Astrocyte (in vitro differentiated cells and primary cell): ENCODE results near the gene NCBP2. TPM values are rescaled to one million over a fixed set of nuclear protein-coding genes. Genes with fewer than 3 reads are reported as not detected.
A peak's percentile ranks its signal among the peaks of the same experiment; 100 is the strongest.

Experiments used
- DNase-seq: peaks from one replicate; pipeline ENCODE4 v3.0.0-alpha.2; 2010; ENCODE audit warnings: low read depth
- FAIRE-seq: peaks from 2 replicates; lab custom pipeline; 2011; peaks lifted over from hg19 to GRCh38; lab: Jason Lieb, UNC
- H2AFZ ChIP-seq: 2 replicates; pipeline ENCODE4 v1.6.0; 2012; ENCODE audit warnings: low read depth, low read length, inconsistent platforms
- H3K27ac ChIP-seq: 2 replicates; pipeline ENCODE4 v1.5.1; 2011; ENCODE audit warnings: low read depth, low read length, inconsistent platforms
- H3K27me3 ChIP-seq: 2 replicates; pipeline ENCODE4 v1.6.0; 2011; ENCODE audit warnings: low read length, inconsistent platforms; ENCODE audit not compliant: insufficient read depth
- H3K36me3 ChIP-seq: 2 replicates; pipeline ENCODE4 v1.5.1; 2011; ENCODE audit warnings: low read length, inconsistent platforms; ENCODE audit not compliant: insufficient read depth
- H3K4me1 ChIP-seq: 2 replicates; pipeline ENCODE4 v1.5.1; 2011; ENCODE audit warnings: low read length, inconsistent platforms; ENCODE audit not compliant: insufficient read depth
- H3K4me2 ChIP-seq: 2 replicates; pipeline ENCODE4 v1.6.0; 2012; ENCODE audit warnings: low read length, inconsistent platforms
- H3K4me3 ChIP-seq: 2 replicates; pipeline ENCODE4 v1.5.1; 2011; ENCODE audit warnings: low read depth, mild to moderate bottlenecking, low read length, inconsistent platforms; ENCODE audit not compliant: insufficient read depth
- H3K79me2 ChIP-seq: 2 replicates; pipeline ENCODE4 v1.6.0; 2012; ENCODE audit warnings: mild to moderate bottlenecking, low read length, inconsistent platforms; ENCODE audit not compliant: insufficient read depth
- H3K9ac ChIP-seq: 2 replicates; pipeline ENCODE4 v1.6.0; 2012; ENCODE audit warnings: mild to moderate bottlenecking, low read length, inconsistent platforms
- H3K9me3 ChIP-seq: 2 replicates; pipeline ENCODE4 v1.5.1; 2012; ENCODE audit warnings: low read depth, mild to moderate bottlenecking, low read length, inconsistent platforms; ENCODE audit not compliant: insufficient read depth
- H4K20me1 ChIP-seq: 2 replicates; pipeline ENCODE4 v1.6.0; 2012; ENCODE audit warnings: low read length, inconsistent platforms; ENCODE audit not compliant: insufficient read depth
- H3K27ac Mint-ChIP-seq: one replicate; pipeline ENCODE4 v1.8.0; 2021; ENCODE audit warnings: mild to moderate bottlenecking, mixed read lengths; ENCODE audit not compliant: unreplicated experiment
- H3K27me3 Mint-ChIP-seq: one replicate; pipeline ENCODE4 v1.8.0; 2021; ENCODE audit warnings: low read depth, mixed read lengths; ENCODE audit not compliant: unreplicated experiment
- H3K36me3 Mint-ChIP-seq: one replicate; pipeline ENCODE4 v1.8.0; 2021; ENCODE audit warnings: low read depth, mixed read lengths; ENCODE audit not compliant: unreplicated experiment
- H3K4me1 Mint-ChIP-seq: one replicate; pipeline ENCODE4 v1.8.0; 2021; ENCODE audit warnings: low read depth, mixed read lengths; ENCODE audit not compliant: unreplicated experiment
- H3K4me3 Mint-ChIP-seq: one replicate; pipeline ENCODE4 v1.8.0; 2021; ENCODE audit warnings: mild to moderate bottlenecking, moderate library complexity, mixed read lengths; ENCODE audit not compliant: unreplicated experiment
- H3K9me3 Mint-ChIP-seq: one replicate; pipeline ENCODE4 v1.8.0; 2021; ENCODE audit warnings: mild to moderate bottlenecking, mixed read lengths; ENCODE audit not compliant: unreplicated experiment
- CTCF ChIP-seq: IDR thresholded peaks from 2 replicates; pipeline ENCODE4 v1.5.1; 2011; ENCODE audit warnings: low read depth, mild to moderate bottlenecking, inconsistent platforms, low read length, moderate library complexity; ENCODE audit not compliant: insufficient read depth
- EZH2 ChIP-seq: IDR thresholded peaks from 2 replicates; pipeline ENCODE4 v1.6.1; 2012; ENCODE audit warnings: mild to moderate bottlenecking, low read length, inconsistent platforms; ENCODE audit not compliant: insufficient read depth
- total RNA-seq: library from RNA; stranded (reverse); gene quantifications from 2 replicates; pipeline ENCODE4 v1.2.1, GENCODE V29; 2021

NCBP2 gene
- total RNA-seq, 1 donor from 2014 or later = 90.6 TPM

GRCh38 chr3:196983186-196983585, 40.9 kb upstream of the NCBP2 start:
- H3K27me3 ChIP-seq = peaks cover 3% of the 10 kb centered on the region
- H3K4me2 ChIP-seq = no peak overlapping the region
- no peak overlapping the region for H3K27ac ChIP-seq
- no peaks in the 10 kb centered on the region for H3K36me3 ChIP-seq
- Mint-ChIP-seq H3K36me3 (no peaks in the 10 kb centered on the region), H3K4me1 (no peaks in the 10 kb centered on the region), H3K27me3 (peaks cover 22% of the 10 kb centered on the region), H3K27ac (no peak overlapping the region), H3K4me3 (no peak overlapping the region), H3K9me3 (peaks cover 7% of the 10 kb centered on the region)
- no peak for DNase-seq
- H3K9ac ChIP-seq = no peak overlapping the region
- H3K79me2 ChIP-seq = no peaks in the 10 kb centered on the region
- H2AFZ ChIP-seq = no peak overlapping the region
- no peak for FAIRE-seq
- peaks cover 2% of the 10 kb centered on the region for H3K9me3 ChIP-seq
- no peaks in the 10 kb centered on the region for H4K20me1 ChIP-seq
- H3K4me1 ChIP-seq = no peaks in the 10 kb centered on the region
- H3K4me3 ChIP-seq = no peak overlapping the region
- TF ChIP-seq EZH2 = no peak
- TF ChIP-seq CTCF = no peak

- Histone ChIP-seq H3K27ac (no peak overlapping the region), H3K4me2 (no peak overlapping the region), H4K20me1 (no peaks in the 10 kb centered on the region), H3K36me3 (no peaks in the 10 kb centered on the region), H3K9me3 (peaks cover 2% of the 10 kb centered on the region), H3K79me2 (no peaks in the 10 kb centered on the region), H3K4me1 (no peaks in the 10 kb centered on the region), H3K9ac (no peak overlapping the region), H3K27me3 (no peaks in the 10 kb centered on the region), H2AFZ (no peak overlapping the region), H3K4me3 (no peak overlapping the region)
- DNase-seq = no peak
- H3K4me3 Mint-ChIP-seq = no peak overlapping the region
- FAIRE-seq = peak; percentile 23
- no peaks in the 10 kb centered on the region for H3K36me3 Mint-ChIP-seq
- peaks cover 13% of the 10 kb centered on the region for H3K27me3 Mint-ChIP-seq
- H3K4me1 Mint-ChIP-seq = no peaks in the 10 kb centered on the region
- no peak overlapping the region for H3K27ac Mint-ChIP-seq
- peaks cover 7% of the 10 kb centered on the region for H3K9me3 Mint-ChIP-seq
- TF ChIP-seq CTCF (no peak), EZH2 (no peak)
Observed at GRCh38 chr3:196981657-196982056, 39.3 kb upstream of the NCBP2 start.

- no peak for FAIRE-seq
- H3K4me2 ChIP-seq = no peak overlapping the region
- no peak overlapping the region for H3K4me3 ChIP-seq
- peaks cover 4% of the 10 kb centered on the region for H3K36me3 Mint-ChIP-seq
- H3K79me2 ChIP-seq = no peaks in the 10 kb centered on the region
- TF ChIP-seq CTCF = no peak
- TF ChIP-seq EZH2 = no peak
- no peak overlapping the region for H2AFZ ChIP-seq
- no peaks in the 10 kb centered on the region for H3K27me3 ChIP-seq
- peaks cover 20% of the 10 kb centered on the region for H3K27me3 Mint-ChIP-seq
- H3K4me3 Mint-ChIP-seq = no peak overlapping the region
- H3K9ac ChIP-seq = no peak overlapping the region
- peaks cover 2% of the 10 kb centered on the region for H3K9me3 ChIP-seq
- H3K27ac ChIP-seq = no peak overlapping the region
- H3K4me1 ChIP-seq = no peaks in the 10 kb centered on the region
- no peaks in the 10 kb centered on the region for H4K20me1 ChIP-seq
- H3K36me3 ChIP-seq = no peaks in the 10 kb centered on the region
- no peak overlapping the region for H3K27ac Mint-ChIP-seq
- no peak for DNase-seq
- no peaks in the 10 kb centered on the region for H3K4me1 Mint-ChIP-seq
- peaks cover 7% of the 10 kb centered on the region for H3K9me3 Mint-ChIP-seq
Observed at GRCh38 chr3:196979545-196979944, 37.2 kb upstream of the NCBP2 start.
